SKM-1 treated with dmso at 0.1 percent for 144 hours (cell line): ENCODE measurements around the gene GPRC5D.

Source experiments
- DNase-seq: peaks from one replicate; lab custom pipeline; 2025; ENCODE audit not compliant: unreplicated experiment; lab: John Stamatoyannopoulos, UW

GPRC5D gene

DNA sequence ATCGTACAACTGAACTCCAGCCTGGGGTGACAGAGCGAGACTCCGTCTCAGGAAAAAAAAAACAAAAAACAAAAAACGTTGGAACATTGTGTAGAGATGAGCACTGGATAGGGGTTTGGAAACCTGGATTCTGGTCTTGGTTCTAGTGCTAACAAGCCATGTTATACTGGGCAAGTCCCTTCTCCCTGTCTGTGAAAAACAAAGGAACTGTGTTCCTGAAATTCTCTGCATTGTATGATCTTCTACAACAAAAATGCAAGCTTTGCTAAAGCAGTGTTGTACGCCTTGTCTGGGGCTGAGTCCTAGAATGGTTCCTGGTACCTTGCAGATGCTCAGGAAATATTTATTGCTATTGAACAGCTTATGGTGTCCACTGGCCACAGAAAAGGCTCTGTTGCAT lies 13.4 kb downstream of the GPRC5D start:
- no peak for DNase-seq

- DNase-seq: no peak
Observed at GRCh38 chr12:12936983-12937491, 14.9 kb downstream of the GPRC5D start.

GRCh38 chr12:12934556-12934955 lies 17.4 kb downstream of the GPRC5D start:
- no peak for DNase-seq

GRCh38 chr12:12933742-12934141 lies 18.2 kb downstream of the GPRC5D start:
- no peak for DNase-seq

DNA sequence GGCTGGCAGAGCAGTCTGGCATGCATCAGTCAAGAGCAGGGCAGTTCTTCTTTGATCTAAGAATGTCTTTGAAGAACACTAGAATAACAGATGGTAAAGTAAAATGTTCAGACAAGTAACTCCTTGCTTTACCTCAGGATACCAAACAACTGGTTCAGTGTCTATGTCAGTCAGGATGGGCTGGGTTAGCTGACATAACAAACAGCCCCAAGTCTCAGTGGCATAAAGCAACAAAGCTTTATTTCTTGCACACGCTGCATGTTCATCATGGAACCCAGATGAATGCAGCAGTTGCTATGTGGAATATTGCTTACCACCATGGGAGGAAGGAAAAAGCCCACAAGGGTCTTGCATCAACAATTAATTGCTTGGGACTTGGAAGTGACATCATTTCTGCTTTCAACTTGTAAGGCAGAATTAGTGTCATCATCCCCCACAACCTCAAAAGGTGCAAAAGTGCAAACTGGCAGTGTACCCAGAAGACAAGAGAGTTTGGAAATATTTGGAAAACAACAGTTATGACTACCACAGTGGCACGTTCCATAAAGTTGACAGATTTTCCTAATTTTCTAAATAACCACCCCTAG lies 21.2 kb downstream of the GPRC5D start:
- no peak for DNase-seq

GRCh38 chr12:12929696-12930095 lies 22.3 kb downstream of the GPRC5D start:
- DNase-seq: no peak

DNA sequence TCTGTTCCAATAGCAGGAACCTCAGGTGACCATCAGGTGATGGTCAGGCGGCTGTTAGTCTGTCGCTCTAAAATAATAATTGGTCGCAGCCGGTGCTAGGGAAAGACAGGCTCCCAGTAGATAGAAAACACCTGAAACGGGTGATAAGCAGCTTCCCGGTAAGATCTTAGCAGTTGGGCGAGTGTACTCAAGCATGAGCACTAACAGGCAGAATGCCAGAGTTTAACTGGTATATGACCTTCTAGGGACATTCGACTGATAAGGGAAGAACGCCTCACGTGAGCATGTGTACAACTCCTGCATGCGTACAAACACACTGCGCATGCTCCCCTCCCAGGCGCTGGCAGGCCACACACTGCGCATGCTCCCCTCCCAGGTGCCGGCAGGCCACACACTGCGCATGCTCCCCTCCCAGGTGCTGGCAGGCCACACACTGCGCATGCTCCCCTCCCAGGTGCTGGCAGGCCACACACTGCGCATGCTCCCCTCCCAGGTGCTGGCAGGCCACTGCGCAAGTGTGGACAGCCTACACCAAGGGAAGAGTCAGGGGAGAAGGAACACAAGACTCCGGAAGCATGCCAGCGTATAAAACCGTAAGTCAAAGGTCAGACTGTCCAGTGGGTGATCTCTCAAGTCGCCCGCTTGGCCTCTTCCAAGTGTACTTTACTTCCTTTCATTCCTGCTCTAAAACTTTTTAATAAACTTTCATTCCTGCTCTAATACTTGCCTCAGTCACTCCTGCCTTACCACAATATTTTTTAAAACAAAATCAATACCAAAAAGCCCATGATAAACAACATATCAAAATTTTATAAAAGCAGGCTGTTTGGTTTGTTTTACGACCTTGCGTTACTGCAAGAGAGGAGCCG lies 24.5 kb downstream of the GPRC5D start:
- no peak for DNase-seq

DNA sequence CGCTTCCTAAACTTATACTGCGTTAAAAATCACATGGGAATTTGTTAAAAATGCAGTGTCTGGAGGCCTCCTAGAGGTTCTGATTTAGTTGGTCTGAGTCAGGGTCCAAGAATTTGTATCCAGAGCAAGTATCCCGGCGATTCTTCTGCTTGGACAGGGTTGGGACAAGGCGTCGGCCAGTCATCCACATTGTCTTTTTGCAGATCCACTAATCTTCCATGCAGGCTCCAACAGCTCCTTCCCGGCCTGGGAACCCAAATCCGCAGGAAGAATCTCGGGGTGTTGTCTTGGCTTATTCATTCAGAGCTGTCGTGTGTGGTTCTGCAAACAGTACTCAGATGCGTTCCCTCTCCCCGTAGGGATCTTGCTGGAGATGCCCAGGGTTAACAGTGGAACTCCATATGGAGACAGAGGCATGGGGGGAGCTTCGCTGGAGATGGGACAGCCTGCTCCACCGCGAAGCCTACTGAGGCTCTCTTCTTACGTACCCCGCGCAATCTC lies 25.3 kb downstream of the GPRC5D start:
- no peak for DNase-seq

DNA sequence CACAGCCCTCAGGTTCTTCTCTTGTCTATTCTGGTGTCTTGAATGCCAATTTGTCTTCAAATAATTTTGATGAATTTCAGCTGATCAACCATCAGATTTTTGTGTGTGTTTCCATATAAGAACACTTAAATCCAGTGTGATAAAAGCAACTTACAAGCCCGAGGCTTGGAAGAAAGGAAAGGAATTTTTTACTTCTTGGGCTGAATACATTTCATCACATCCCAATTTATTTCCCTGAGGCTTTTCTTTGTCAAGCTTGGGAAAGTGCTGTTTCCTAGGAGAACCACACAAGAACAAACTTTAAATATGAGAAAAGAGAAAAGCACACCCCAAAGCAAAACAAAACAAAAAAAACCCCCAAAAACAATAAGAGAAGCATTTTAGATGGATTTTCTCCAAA lies 26.6 kb downstream of the GPRC5D start:
- DNase-seq: no peak

DNA sequence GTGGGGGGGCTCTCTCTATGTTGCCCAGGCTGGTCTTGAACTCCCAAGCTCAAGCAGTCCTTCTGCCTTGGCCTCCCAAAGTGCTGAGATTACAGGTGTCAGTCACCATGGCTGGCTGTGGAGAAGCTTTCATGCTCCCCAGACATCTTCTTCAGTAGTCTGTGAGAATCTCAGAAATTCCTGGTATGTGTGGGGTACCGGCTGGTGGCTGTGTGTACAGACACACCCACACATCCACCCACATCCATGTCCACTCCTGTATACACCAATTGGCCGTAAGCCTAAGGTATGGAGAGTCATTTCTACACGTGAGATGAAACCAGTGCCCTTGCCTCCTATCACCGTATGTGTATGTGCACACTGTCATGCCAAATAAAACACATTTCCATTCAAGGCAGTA lies 27.8 kb downstream of the GPRC5D start:
- DNase-seq: no peak

- no peak for DNase-seq
Observed at GRCh38 chr12:12922978-12923377, 29.0 kb downstream of the GPRC5D start.

DNA sequence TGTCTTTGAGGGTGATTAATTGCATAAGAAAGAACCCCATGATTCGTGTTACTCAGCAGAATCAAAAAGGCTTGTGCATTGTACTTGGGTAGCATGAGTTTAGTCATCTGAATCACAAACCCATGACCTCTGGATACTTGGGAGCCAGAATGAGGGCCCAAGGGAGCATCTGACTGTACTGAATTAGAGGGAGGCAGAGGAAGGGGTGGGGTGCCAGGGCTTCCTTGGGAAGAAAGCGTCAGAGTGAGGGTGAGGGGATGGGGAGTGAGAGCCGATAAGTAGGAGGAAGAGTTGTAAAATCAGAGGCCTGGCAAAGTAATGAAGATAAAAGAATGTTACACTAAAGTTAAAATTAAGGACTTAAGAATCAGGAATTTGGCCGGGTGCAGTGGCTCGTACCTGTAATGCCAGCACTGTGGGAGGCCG lies 29.8 kb downstream of the GPRC5D start:
- DNase-seq: no peak

- DNase-seq: no peak
Observed at GRCh38 chr12:12919666-12920435, 32.1 kb downstream of the GPRC5D start.

GRCh38 chr12:12918781-12919389 lies 33.1 kb downstream of the GPRC5D start:
- no peak for DNase-seq

- DNase-seq: no peak
Observed at GRCh38 chr12:12917517-12917916, 34.5 kb downstream of the GPRC5D start.

DNA sequence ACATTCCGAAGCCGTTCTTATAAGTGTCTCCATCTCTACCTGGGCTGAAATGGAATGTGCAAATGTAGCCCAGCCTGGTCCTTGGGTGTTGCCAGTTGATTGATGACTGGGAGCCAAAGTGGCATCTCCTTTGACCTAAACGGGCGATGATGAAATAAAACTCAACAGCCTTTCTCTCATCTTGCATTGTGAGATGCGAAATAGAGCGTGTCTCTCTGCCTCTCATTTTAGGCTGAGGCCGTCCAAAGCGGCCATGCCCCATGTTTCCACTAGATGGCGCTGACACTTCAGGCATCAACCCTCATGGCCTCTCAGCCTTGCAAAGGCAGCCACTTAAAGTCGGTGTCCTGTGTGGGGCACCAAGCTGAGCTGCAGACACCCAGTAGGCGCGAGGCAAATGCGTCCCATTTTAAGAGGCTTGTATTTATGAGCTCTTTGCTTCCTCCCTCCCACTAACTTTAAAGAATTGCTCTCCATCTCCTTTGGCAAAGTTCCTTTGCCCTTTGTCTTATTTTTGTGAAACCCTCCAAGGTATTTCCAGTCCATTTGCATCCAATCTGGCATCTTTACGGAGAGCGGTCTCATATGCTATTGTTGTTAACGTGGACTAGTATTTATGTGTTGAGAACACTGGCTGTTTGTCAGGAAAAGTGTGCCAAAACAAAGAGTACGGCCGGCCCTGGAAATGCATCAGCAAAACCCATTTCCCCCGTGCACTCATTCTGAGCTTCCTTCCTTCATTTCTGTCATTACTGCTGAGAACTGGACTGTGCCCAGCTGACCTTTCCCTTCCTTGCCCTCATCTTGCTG lies 35.6 kb downstream of the GPRC5D start:
- DNase-seq: peak; percentile 27

DNA sequence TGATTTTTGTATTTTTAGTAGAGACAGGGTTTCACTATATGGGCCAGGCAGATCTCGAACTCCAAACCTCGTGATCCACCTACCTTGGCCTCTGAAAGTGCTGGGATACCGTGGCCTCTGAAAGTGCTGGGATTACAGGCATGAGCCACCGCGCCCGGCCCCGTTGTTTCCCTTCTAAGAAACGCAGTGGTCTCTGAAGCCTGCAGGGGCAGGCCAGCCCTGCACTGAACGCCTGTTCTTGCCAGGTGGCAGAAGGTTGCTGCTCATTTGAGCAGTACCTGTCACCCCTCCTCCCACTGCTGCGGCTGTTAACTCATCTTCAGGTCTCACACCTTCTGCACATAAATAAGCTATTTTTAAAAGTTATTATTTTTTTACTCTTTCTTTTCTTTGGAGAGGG lies 36.3 kb downstream of the GPRC5D start:
- DNase-seq: no peak

DNA sequence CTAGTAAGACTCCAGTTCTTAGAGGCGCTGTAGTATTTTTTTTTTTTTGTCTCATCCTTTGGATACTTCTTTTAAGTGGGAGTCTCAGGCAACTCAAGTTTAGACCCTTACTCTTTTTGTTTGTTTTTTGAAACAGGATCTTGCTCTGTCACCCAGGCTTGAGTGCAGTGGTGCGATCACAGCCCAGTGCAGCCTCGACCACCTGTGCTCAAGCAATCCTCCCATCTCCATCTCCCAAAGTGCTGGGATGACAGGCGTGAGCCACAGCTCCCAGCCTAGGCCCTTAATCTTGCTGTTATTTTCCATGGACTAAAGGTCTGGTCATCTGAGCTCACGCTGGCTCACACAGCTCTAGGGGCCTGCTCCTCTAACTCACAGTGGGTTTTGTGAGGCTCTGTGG lies 39.3 kb downstream of the GPRC5D start:
- DNase-seq: no peak

- peak; percentile 17 for DNase-seq
Observed at GRCh38 chr12:12909995-12910420, 42.0 kb downstream of the GPRC5D start.
